Vagina (tissue), 2 donors: ENCODE data around the gene MPST. TPM values are rescaled to one million over a fixed set of nuclear protein-coding genes. Genes with fewer than 3 reads are reported as not detected.

Experiments used
- DNase-seq, 2 donors: peaks; one replicate each; pipeline ENCODE4 v3.0.0-alpha.2; 2017; ENCODE audit errors: extremely low spot score in 2 of 2
- H3K27ac ChIP-seq: fragments of 200-600 bp; sonication (generic); one replicate; pipeline ENCODE4 v1.5.1; 2019
- H3K27me3 ChIP-seq: fragments of 200-600 bp; sonication (generic); one replicate; pipeline ENCODE4 v1.5.1; 2019
- H3K36me3 ChIP-seq, 2 donors: fragments of 200-600 bp; sonication (generic); one replicate each; pipeline ENCODE4 v1.5.1; 2017 to 2019
- H3K4me1 ChIP-seq: fragments of 200-600 bp; sonication (generic); one replicate; pipeline ENCODE4 v1.5.1; 2019
- H3K4me3 ChIP-seq, 2 donors: fragments of 200-600 bp; sonication (generic); 1 replicate in 1 of 2; 2 replicates in 1 of 2; pipeline ENCODE4 v1.5.1; 2016 to 2019
- H3K9me3 ChIP-seq: fragments of 200-600 bp; sonication (generic); one replicate; pipeline ENCODE4 v1.5.1; 2019
- POLR2A ChIP-seq, 2 donors: fragments of 450-650 bp; IDR thresholded peaks; one replicate each; pipeline ENCODE4 v1.6.1; 2017; ENCODE audit warnings: antibody characterized with exemption in 2 of 2, mild to moderate bottlenecking in 2 of 2, moderate library complexity in 2 of 2
- POLR2AphosphoS5 ChIP-seq, 2 donors: sonication (generic); formaldehyde crosslinking; IDR thresholded peaks; one replicate each; pipeline ENCODE4 v1.9.0; 2017; ENCODE audit warnings: antibody characterized with exemption in 2 of 2, mild to moderate bottlenecking in 2 of 2, low read depth in 1 of 2; ENCODE audit not compliant: insufficient read depth in 1 of 2
- intact Hi-C: fragments of 100-400 bp; cut with DNase I; formaldehyde crosslinking; loops from one replicate; pipeline ENCODE4 v1.15.1; 2023
- total RNA-seq: library from RNA; depleted of rRNA; stranded (reverse); fragments of >200 nt; gene quantifications from one replicate; pipeline ENCODE4 v1.2.3, GENCODE V29; 2016
- TF ChIP-seq, protein P1 (sequence below), 3 experiments: fragments of 450-650 bp in 2 of 3; fragments of 200-600 bp in 1 of 3; sonication (generic) in 1 of 3; IDR thresholded peaks; one replicate each; pipeline ENCODE4 v1.5.1; 2017 to 2019; ENCODE audit warnings: antibody characterized with exemption in 3 of 3, mild to moderate bottlenecking in 2 of 3, moderate library complexity in 2 of 3

Gene MPST
- total RNA-seq, 1 donor from 2014 or later, result 126 TPM

DNA sequence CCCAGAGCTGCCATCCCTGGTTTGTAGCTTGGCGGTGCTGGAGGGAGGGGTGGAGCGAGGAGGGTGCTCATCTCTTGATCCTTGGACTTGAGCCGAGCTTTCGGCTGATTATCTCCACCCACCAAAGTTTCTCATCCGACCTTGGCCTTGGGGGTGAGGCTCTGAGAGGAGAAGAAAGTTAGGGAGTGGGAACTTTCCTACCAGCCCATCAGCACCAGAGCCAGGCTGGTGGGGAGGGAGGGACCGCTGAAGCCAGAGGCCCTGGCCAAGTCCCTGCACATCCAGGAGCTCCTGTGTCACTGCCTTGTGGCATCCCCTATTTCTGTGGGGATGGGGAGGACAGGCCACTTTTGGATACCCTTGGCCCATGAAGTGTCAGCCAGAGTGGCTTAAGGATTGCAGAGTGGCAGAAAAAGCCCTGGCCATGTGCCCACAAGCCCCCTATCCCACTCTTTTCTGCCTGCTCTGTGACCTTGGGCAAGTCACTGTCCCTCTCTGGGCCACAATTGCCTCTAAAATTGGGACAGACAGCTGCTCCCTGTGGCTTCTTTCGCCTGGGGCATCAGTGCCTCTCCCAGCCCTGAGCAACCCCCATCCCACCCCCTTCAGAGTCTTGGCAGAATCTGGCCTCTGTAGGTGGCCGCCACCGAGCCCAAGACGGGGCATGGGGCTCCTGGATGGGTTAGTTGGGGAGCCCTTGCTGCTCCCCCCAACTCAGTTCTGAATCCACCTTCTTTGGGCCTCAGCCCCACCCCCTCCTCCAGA is 42.3 kb downstream of the MPST start:
- Histone ChIP-seq H3K27me3 (no peaks in the 10 kb centered on the region), H3K9me3 (no peaks in the 10 kb centered on the region), H3K27ac (no peak overlapping the region), H3K4me3 (no peak overlapping the region), H3K4me1 (no peaks in the 10 kb centered on the region), H3K36me3 (peaks cover 0 to 23% of the 10 kb centered on the region in 2 donors)
- TF ChIP-seq POLR2AphosphoS5 (IDR thresholded peaks at IDR 0.05; ENCODE audit: insufficient read depth in 1 of 2, low read depth in 1 of 2) (no peak), POLR2A (IDR thresholded peaks at IDR 0.05) (no peak)
- TF ChIP-seq, protein P1, sequence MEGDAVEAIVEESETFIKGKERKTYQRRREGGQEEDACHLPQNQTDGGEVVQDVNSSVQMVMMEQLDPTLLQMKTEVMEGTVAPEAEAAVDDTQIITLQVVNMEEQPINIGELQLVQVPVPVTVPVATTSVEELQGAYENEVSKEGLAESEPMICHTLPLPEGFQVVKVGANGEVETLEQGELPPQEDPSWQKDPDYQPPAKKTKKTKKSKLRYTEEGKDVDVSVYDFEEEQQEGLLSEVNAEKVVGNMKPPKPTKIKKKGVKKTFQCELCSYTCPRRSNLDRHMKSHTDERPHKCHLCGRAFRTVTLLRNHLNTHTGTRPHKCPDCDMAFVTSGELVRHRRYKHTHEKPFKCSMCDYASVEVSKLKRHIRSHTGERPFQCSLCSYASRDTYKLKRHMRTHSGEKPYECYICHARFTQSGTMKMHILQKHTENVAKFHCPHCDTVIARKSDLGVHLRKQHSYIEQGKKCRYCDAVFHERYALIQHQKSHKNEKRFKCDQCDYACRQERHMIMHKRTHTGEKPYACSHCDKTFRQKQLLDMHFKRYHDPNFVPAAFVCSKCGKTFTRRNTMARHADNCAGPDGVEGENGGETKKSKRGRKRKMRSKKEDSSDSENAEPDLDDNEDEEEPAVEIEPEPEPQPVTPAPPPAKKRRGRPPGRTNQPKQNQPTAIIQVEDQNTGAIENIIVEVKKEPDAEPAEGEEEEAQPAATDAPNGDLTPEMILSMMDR (IDR thresholded peaks at IDR 0.05), result no peak
- no peak for DNase-seq
- intact Hi-C loops, result no loop called here

DNA sequence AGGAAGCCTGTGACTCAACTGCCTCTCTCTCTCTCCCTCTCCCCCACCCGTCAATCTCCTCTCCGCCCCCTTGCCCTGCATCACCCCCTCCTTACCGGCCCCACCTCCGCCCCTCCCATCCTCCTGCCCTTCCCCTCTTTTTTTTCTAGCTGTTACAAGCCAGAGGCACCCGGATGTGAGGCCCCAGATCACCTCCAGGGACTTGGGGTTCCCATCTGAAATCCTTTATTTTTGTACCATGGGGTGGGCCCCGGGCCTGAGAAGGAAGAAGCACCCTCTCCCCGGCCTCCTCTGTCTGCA is 42.8 kb downstream of the MPST start:
- no peak overlapping the region for H3K4me3 ChIP-seq
- H3K4me1 ChIP-seq, result no peaks in the 10 kb centered on the region
- H3K36me3 ChIP-seq, result peaks cover 0 to 18% of the 10 kb centered on the region in 2 donors
- no peak overlapping the region for H3K27ac ChIP-seq
- intact Hi-C loops, result no loop called here
- H3K27me3 ChIP-seq, result no peaks in the 10 kb centered on the region
- no peak for TF ChIP-seq POLR2A (IDR thresholded peaks at IDR 0.05)
- TF ChIP-seq POLR2AphosphoS5 (IDR thresholded peaks at IDR 0.05; ENCODE audit: insufficient read depth in 1 of 2, low read depth in 1 of 2), result no peak
- TF ChIP-seq, protein P1 (IDR thresholded peaks at IDR 0.05), result no peak
- no peak for DNase-seq
- H3K9me3 ChIP-seq, result no peaks in the 10 kb centered on the region

DNA sequence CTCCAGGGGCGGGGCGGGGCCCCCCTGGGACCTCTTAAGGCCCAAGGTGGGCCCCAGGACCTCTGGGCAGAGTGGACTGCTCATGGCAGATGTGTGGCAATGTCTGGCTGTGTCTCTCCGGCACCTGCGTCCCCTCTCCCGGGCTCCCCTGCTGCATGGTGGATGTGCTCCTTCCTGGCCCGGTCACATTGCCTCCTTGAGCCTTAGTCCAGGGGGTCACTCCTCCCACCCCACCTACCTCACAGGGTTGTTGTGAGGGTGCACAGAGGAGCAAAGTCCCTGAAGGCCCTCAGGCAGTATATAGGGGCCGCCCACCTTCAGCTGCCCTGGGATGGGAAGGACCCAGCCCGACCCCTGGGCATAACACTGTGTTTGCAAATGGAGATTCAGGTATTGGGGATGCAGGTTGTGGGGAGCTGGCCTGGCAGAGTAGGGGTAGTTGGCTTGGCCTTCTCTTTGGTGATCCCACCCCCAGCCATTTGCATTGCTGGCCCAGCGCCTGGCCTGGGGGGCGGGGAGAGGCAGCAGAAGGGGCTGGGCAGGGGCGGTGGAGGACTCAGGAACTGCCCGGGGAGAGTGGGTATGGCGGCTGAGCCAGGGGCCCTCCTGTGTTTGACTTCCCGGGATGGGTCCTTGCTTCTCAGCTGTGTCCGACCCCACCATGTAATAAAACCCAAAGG is 43.3 kb downstream of the MPST start:
- DNase-seq, result no peak
- H3K4me3 ChIP-seq, result no peak overlapping the region
- no peaks in the 10 kb centered on the region for H3K9me3 ChIP-seq
- H3K27me3 ChIP-seq, result no peaks in the 10 kb centered on the region
- peaks cover 0 to 15% of the 10 kb centered on the region in 2 donors for H3K36me3 ChIP-seq
- no peak for TF ChIP-seq POLR2A (IDR thresholded peaks at IDR 0.05)
- no peak for TF ChIP-seq POLR2AphosphoS5 (IDR thresholded peaks at IDR 0.05; ENCODE audit: insufficient read depth in 1 of 2, low read depth in 1 of 2)
- TF ChIP-seq, protein P1 (IDR thresholded peaks at IDR 0.05), result no peak
- no peak overlapping the region for H3K27ac ChIP-seq
- no peaks in the 10 kb centered on the region for H3K4me1 ChIP-seq
- intact Hi-C loops, result no loop called here

DNA sequence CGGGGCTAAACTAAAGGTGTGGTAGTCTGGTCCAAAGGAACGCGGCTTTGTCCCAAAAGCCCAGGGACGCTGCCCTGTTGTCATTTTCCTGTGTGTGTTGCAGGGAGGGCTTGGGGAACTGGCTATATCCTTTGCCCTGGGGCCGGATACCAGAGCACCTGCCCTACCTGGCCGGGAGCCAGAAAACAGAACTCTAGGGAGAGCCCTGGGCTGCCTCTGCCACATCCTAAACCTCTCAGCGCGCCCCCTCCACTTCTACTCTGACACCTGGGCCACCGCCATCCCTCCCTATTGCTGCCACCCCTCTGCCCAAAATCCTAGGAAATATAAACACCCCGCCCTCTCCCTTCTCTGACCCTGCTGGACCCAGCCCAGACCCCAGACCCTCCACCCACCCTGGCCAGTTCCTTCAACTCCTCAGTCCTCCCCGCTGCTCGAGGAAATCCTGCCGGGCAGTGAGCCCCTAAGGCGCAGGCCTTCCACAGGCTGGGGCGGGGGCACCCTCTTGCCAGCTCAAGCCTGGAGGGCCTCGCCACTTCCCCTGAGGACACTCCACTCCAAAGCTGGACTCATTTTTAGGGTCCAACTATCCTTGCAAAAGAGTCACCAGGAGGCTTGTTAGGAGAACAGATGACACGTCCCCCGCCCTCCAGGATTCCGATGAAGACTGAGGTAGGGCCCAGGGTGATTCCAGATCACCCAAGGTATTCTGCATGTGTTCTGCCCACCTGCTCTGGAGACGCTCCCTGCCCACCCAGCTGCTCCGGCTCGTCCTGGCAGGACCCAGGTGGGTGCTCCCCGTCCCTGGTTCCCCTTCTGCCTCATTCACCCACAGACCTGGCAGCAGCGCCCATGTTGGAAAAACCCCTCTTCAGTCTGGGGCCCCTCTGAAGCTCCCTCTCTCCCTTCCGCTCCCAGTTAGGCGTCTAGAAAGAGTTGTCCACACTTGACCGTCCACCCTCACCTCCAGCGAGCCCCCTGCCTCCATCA is 44.2 kb downstream of the MPST start:
- no peak overlapping the region for H3K4me3 ChIP-seq
- H3K36me3 ChIP-seq, result peaks cover 0 to 10% of the 10 kb centered on the region in 2 donors
- intact Hi-C loops, result no loop called here
- no peaks in the 10 kb centered on the region for H3K9me3 ChIP-seq
- no peaks in the 10 kb centered on the region for H3K4me1 ChIP-seq
- no peak for DNase-seq
- H3K27ac ChIP-seq, result no peak overlapping the region
- H3K27me3 ChIP-seq, result no peaks in the 10 kb centered on the region
- TF ChIP-seq POLR2AphosphoS5 (IDR thresholded peaks at IDR 0.05; ENCODE audit: insufficient read depth in 1 of 2, low read depth in 1 of 2) (no peak), POLR2A (IDR thresholded peaks at IDR 0.05) (no peak)

DNA sequence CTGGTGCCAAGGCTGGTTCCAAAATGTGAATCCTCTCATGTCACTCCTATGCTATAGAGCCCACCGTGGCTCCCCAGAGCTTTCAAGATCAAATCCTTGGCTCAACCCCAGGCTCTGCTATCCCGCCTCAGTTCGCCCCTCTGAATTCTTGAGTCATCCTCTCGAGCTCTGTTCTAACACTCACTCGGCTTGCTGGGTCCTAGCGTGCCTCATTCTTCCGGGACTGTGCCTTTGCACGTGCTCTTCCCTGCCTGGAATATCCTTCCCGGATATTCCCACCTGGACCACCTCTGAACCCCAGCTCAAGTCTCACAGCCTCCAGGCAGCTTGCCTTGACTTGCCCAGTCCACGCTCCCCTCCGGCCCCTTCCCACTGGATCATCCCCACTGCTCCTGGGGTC is 45.0 kb downstream of the MPST start:
- Histone ChIP-seq H3K36me3 (peaks cover 0 to 7% of the 10 kb centered on the region in 2 donors), H3K27me3 (peaks cover 8% of the 10 kb centered on the region), H3K27ac (no peak overlapping the region), H3K9me3 (no peaks in the 10 kb centered on the region), H3K4me1 (no peaks in the 10 kb centered on the region), H3K4me3 (no peak overlapping the region)
- TF ChIP-seq, protein P1 (IDR thresholded peaks at IDR 0.05), result no peak
- TF ChIP-seq POLR2AphosphoS5 (IDR thresholded peaks at IDR 0.05; ENCODE audit: insufficient read depth in 1 of 2, low read depth in 1 of 2), result no peak
- TF ChIP-seq POLR2A (IDR thresholded peaks at IDR 0.05), result no peak
- intact Hi-C loops, result no loop called here
- no peak for DNase-seq
